MM.1S (cell line): ENCODE measurements around the gene B4GALNT1.

Source experiments
- DNase-seq: peaks from one replicate; pipeline ENCODE4 v3.0.0-alpha.2; 2015
- H2AFZ ChIP-seq: fragments of 300-600 bp; sonication (generic); 2 replicates; pipeline ENCODE4 v1.6.0; 2016; ENCODE audit warnings: antibody characterized with exemption, low read length
- H3F3A ChIP-seq: fragments of 300-600 bp; sonication (generic); 2 replicates; pipeline ENCODE4 v1.6.1; 2016; ENCODE audit warnings: mild to moderate bottlenecking, antibody characterized with exemption, low read length, moderate library complexity, mixed read lengths; ENCODE audit not compliant: insufficient read depth
- H3K27ac ChIP-seq: fragments of 300-600 bp; sonication (generic); 2 replicates; pipeline ENCODE4 v1.5.1; 2016; ENCODE audit warnings: mild to moderate bottlenecking, low read length
- H3K27me3 ChIP-seq: fragments of 300-600 bp; sonication (generic); replicated peaks from 2 replicates; pipeline ENCODE4 v1.6.0; 2016; ENCODE audit warnings: low read length; ENCODE audit not compliant: insufficient read depth
- H3K36me3 ChIP-seq: fragments of 300-600 bp; sonication (generic); replicated peaks from 2 replicates; pipeline ENCODE4 v1.6.1; 2016; ENCODE audit warnings: mild to moderate bottlenecking, low read length, mixed read lengths; ENCODE audit not compliant: insufficient read depth
- H3K4me1 ChIP-seq: fragments of 300-600 bp; sonication (generic); 2 replicates; pipeline ENCODE4 v1.6.1; 2016; ENCODE audit warnings: low read length, mixed read lengths
- H3K4me2 ChIP-seq: fragments of 300-600 bp; sonication (generic); 2 replicates; pipeline ENCODE4 v1.6.0; 2016; ENCODE audit warnings: low read depth, low read length
- H3K4me3 ChIP-seq: fragments of 300-600 bp; sonication (generic); 2 replicates; pipeline ENCODE4 v1.5.1; 2016; ENCODE audit warnings: low read length, mixed read lengths
- H3K79me2 ChIP-seq: fragments of 300-600 bp; sonication (generic); 2 replicates; pipeline ENCODE4 v1.6.1; 2016; ENCODE audit warnings: mixed run types, low read length, mixed read lengths
- H3K9ac ChIP-seq: fragments of 300-600 bp; sonication (generic); 2 replicates; pipeline ENCODE4 v1.6.1; 2016; ENCODE audit warnings: low read length, mixed read lengths
- H3K9me2 ChIP-seq: fragments of 300-600 bp; sonication (generic); replicated peaks from 2 replicates; pipeline ENCODE4 v1.6.1; 2016; ENCODE audit warnings: mild to moderate bottlenecking, low read length, mixed read lengths; ENCODE audit not compliant: insufficient read depth
- H3K9me3 ChIP-seq: fragments of 300-600 bp; sonication (generic); replicated peaks from 2 replicates; pipeline ENCODE4 v1.6.1; 2016; ENCODE audit warnings: mild to moderate bottlenecking, low read length, mixed read lengths; ENCODE audit not compliant: insufficient read depth
- H4K20me1 ChIP-seq: fragments of 300-600 bp; sonication (generic); 2 replicates; pipeline ENCODE4 v1.6.1; 2016; ENCODE audit warnings: mild to moderate bottlenecking, low read length, moderate library complexity, mixed read lengths; ENCODE audit not compliant: insufficient read depth
- EZH2 ChIP-seq: fragments of 300-600 bp; sonication (generic); optimal IDR thresholded peaks from 2 replicates; pipeline ENCODE3; 2017; ENCODE audit warnings: low read depth, mild to moderate bottlenecking, antibody characterized with exemption, low read length, mixed read lengths
- EZH2phosphoT487 ChIP-seq: fragments of 300-600 bp; sonication (generic); IDR thresholded peaks from 2 replicates; pipeline ENCODE4 v1.6.1; 2018; ENCODE audit warnings: antibody characterized with exemption, low read length
- TF ChIP-seq, protein P1 (sequence below): fragments of 300-600 bp; sonication (generic); IDR thresholded peaks from 2 replicates; pipeline ENCODE4 v1.5.1; 2016; ENCODE audit warnings: antibody characterized with exemption, low read length, mixed read lengths

The B4GALNT1 gene

DNA sequence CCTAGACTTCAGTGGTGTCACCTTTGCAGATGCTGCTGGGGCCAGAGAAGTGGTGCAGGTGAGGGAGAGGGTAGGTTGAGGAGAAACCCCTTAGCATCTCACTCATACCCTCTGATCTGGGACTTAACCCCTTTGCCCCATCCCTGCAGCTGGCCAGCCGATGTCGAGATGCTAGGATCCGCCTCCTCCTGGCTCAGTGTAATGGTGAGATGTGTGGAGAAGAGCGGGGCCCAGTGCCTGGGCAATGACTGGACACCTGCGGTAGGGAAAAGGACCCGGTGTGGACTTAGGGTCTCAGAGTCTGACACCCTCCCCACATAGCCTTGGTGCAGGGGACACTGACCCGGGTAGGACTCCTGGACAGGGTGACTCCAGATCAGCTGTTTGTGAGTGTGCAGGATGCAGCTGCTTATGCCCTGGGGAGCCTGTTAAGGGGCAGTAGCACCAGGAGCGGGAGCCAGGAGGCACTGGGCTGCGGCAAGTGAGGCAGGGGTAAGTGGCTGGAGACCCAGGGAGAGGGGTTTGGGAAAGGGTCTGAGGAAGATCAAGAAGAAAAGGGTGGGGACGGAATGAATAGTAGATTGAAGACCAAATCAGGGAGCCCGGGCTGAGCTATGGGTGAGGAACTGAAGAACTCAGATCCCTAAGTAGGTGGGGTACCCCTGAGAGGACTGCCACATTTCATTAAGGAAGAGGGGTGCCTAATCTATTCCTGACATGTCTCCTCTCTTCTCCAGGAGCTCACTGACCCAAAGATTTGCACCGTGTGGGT lies 7.6 kb downstream of the B4GALNT1 start:
- Histone ChIP-seq H3K9me3 (no peaks in the 10 kb centered on the region), H3K79me2 (no peaks in the 10 kb centered on the region), H4K20me1 (no peaks in the 10 kb centered on the region), H3K27ac (no peak overlapping the region), H3K4me2 (no peak overlapping the region), H3K36me3 (no peaks in the 10 kb centered on the region), H3K9me2 (no peaks in the 10 kb centered on the region), H3K4me3 (no peak overlapping the region), H2AFZ (no peak overlapping the region), H3K27me3 (peaks cover 25% of the 10 kb centered on the region), H3K9ac (no peak overlapping the region), H3F3A (no peaks in the 10 kb centered on the region), H3K4me1 (peaks cover 6% of the 10 kb centered on the region)
- DNase-seq: no peak
- TF ChIP-seq EZH2 (no peak), EZH2phosphoT487 (no peak)
- TF ChIP-seq, protein P1, sequence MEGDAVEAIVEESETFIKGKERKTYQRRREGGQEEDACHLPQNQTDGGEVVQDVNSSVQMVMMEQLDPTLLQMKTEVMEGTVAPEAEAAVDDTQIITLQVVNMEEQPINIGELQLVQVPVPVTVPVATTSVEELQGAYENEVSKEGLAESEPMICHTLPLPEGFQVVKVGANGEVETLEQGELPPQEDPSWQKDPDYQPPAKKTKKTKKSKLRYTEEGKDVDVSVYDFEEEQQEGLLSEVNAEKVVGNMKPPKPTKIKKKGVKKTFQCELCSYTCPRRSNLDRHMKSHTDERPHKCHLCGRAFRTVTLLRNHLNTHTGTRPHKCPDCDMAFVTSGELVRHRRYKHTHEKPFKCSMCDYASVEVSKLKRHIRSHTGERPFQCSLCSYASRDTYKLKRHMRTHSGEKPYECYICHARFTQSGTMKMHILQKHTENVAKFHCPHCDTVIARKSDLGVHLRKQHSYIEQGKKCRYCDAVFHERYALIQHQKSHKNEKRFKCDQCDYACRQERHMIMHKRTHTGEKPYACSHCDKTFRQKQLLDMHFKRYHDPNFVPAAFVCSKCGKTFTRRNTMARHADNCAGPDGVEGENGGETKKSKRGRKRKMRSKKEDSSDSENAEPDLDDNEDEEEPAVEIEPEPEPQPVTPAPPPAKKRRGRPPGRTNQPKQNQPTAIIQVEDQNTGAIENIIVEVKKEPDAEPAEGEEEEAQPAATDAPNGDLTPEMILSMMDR: no peak

DNA sequence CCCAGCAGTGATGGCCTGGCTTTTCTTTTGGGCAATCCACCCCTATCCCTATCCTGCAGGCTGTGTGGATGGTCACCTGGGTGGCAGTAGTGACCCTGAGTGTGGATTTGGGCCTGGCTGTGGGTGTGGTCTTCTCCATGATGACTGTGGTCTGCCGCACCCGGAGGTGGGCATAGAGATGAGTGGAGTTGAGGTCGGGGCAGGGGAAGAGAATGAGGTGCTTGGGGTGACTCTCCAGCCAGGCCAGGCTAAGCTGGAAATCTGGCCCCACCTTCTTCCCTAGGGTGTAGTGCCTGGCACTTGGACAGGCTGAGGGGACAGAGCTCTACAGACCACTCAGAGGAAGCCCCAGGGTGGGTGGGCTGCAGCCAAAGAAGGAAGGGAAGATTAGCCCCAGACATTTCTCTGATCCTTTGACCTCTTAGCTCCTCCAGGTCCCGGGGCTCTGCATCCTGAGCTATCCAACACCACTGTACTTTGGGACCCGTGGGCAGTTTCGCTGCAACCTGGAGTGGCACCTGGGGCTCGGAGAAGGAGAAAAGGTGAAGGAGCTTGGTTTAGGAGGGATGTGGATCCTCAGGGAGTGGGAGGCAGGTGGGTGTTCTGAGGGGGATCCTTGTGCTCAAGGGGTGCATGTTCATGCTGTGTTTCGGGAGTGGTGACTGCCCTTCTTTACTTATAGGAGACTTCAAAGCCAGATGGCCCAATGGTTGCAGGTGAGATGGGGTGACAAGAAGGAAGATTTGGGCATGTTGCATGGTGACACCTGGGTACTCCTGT lies 8.4 kb downstream of the B4GALNT1 start:
- Histone ChIP-seq H3K9ac (no peak overlapping the region), H3K4me2 (no peak overlapping the region), H4K20me1 (no peaks in the 10 kb centered on the region), H3K36me3 (no peaks in the 10 kb centered on the region), H3K27ac (no peak overlapping the region), H3K27me3 (peaks cover 33% of the 10 kb centered on the region), H3K9me3 (no peaks in the 10 kb centered on the region), H3K4me3 (no peak overlapping the region), H3F3A (no peaks in the 10 kb centered on the region), H3K4me1 (peaks cover 6% of the 10 kb centered on the region), H3K79me2 (no peaks in the 10 kb centered on the region), H2AFZ (no peak overlapping the region), H3K9me2 (no peaks in the 10 kb centered on the region)
- TF ChIP-seq EZH2: no peak
- TF ChIP-seq, protein P1: no peak
- no peak for TF ChIP-seq EZH2phosphoT487
- no peak for DNase-seq

DNA sequence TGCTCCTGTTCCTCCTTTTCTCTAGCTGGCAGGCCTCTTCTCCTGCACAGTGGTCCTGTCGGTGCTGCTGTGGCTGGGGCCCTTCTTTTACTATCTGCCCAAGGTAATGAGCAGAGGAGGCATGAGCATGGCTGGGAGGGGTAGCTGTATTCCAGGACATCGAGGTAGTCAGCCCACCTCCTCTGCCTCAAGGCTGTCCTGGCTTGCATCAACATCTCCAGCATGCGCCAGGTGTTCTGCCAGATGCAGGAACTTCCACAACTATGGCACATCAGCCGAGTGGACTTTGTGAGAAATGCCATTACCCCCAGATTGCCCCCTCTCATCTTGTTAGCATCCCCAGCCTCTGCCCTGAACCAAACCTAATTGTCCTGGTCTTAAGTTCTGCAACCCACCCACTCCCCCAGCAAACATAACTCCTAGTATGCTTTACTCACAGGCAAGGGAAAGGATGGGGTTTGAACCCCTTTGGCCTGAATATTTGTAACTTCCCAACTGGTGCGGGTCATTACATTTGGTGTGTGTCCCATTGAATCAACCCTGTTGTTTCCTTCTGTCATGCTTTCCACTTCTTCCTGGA lies 9.1 kb downstream of the B4GALNT1 start:
- Histone ChIP-seq H3K79me2 (no peaks in the 10 kb centered on the region), H3F3A (no peaks in the 10 kb centered on the region), H3K4me3 (no peak overlapping the region), H3K9ac (no peak overlapping the region), H3K36me3 (no peaks in the 10 kb centered on the region), H3K4me2 (no peak overlapping the region), H3K27ac (no peak overlapping the region), H3K27me3 (peaks cover 40% of the 10 kb centered on the region), H2AFZ (no peak overlapping the region), H3K9me3 (no peaks in the 10 kb centered on the region), H4K20me1 (no peaks in the 10 kb centered on the region), H3K4me1 (peaks cover 6% of the 10 kb centered on the region), H3K9me2 (no peaks in the 10 kb centered on the region)
- TF ChIP-seq EZH2phosphoT487 (no peak), EZH2 (no peak)
- TF ChIP-seq, protein P1: no peak
- no peak for DNase-seq
